HS-27A (cell line): Measurements from ENCODE around the gene SLC50A1.
"Not testable (repeated sequence)": the region's sequence is repeated elsewhere in the genome, so short reads cannot be mapped to it uniquely, and the experiment has no call there.

Experiments used
- DNase-seq: peaks from one replicate; pipeline ENCODE4 v3.0.0-alpha.2; 2012; ENCODE audit warnings: low read depth, missing footprints

Gene SLC50A1

DNA sequence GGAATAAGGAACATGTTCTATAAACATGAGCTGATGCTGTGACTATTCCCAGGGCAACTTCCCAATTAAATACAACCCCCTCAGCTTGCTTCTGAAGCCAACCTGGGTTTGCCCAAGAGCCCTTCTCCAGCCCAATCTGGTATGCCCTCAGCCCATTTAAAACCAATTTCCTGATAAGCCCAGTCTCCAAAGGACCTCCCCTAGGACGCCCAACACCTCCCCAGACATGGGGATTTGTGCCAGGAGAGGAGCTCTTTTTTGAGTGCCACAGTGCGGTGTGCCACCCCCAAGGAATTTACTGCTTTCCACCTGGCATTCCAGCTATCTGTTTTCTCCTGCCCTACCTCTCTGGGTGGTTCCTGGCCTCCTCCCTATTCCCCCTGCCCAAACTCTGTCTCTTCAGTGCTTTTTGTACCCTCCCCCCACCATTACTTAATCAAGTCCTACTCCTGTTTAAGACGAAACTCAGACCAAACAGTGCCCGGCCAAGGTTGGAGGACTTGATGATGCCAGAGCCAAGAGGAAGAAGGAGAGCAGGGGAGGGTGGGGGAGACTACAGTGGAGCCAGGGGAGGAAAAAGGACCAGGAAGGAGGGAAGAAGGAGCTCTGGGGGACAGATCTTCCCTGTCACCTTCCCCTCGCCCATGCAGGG is 19.4 kb upstream of the SLC50A1 start:
- DNase-seq, result no peak

DNA sequence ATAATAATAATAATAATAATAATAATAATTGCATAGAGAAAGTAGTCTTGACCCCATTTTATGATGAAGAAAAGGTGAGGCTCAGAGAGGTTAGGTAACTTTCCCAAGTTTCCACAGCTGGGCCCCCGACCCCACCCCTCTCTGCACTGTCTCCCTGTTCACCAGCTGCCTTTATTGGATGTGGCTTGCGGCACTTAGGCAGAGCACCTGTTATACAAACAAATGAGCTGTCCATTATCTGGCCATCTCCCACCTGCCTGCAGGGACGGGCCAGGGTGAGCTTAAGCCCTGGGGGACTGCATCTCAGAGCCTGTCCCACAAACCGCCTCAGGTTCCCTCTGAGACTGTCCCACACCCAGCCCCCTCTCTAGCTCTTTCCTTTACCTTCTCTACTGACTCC is 18.0 kb upstream of the SLC50A1 start:
- DNase-seq, result no peak

GRCh38 chr1:155118090-155118489 is 17.6 kb upstream of the SLC50A1 start:
- DNase-seq, result not testable (repeated sequence)

DNA sequence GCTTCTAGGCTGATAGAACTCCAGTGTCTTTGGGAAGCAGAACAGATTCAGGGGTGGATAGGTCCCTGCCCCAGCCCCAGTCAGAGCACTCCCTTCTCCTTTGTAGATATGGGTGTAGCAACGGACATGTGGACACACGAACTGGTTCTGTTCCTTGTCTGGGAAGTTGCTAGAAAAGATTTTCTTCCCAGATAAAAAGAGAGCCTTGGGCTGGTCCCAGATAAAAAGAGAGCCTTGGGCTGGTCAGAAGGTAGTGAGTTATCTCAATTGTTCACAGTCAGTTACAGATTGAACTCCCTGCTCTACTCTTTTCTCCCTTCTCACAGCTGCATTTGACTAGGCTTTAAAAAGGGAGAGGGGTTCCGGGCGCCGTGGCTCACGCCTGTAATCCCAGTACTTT is 15.4 kb upstream of the SLC50A1 start:
- no peak for DNase-seq

- DNase-seq, result no peak
Observed at GRCh38 chr1:155121249-155121648, 14.4 kb upstream of the SLC50A1 start.

DNA sequence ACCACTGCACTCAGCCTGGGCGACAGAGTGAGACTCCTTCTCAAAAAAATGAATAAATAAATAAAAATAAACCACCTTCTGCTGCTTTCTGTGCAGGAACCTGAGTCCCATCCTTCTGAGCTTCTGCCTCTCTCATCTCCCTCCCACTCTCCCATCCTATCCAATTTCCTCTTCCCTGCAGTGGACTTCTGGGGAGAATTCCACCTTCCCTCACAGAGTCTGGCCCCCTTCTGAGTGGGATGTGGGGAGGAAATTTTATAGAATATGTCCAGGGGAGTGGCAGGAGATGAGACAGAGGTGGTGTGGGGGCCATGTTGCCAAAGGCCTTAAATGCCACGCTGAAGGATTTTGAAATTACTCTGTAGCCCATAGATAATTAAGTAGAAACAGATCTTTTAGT is 13.3 kb upstream of the SLC50A1 start:
- no peak for DNase-seq

DNA sequence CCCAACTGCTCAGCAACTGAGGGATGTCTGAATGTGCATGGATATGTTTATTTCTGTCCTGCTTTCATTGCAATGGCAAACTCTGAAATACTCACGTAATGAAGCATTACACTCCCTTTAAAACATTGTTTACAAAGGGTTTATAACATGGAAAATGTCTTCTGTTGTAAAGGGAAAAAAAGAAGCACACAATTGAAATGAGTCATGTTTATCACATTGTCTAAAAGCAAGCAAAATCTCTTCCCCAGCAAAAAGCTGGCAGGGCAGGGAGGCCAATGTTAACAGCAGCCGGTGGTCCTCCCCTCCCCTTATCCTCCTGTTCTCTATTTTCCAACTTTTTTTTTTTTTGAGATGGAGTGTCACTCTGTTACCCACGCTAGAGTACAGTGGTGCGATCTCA is 11.9 kb upstream of the SLC50A1 start:
- DNase-seq, result no peak

GRCh38 chr1:155124503-155125463 is 10.9 kb upstream of the SLC50A1 start:
- no peak for DNase-seq

DNA sequence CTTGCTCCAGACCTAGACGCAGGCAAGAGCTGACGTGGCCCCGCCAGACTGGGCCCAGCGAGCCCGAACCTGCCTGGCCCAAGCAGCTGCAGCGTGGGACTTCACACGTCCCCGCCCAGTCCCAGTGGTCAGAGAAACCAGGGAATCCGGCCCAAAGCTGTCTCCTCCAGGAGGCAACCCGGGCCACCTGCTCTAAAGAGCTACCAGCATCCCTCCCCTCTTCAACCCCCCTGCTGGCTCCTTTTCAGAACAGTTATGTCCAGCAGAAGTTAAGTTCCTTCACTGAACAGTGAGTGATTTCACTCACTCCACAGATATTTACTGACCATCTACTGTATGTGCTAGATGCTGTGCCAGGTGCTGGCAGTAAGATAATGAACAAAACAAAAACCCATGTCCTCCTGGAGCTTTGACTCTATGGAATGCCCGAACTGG is 10.1 kb upstream of the SLC50A1 start:
- no peak for DNase-seq

DNA sequence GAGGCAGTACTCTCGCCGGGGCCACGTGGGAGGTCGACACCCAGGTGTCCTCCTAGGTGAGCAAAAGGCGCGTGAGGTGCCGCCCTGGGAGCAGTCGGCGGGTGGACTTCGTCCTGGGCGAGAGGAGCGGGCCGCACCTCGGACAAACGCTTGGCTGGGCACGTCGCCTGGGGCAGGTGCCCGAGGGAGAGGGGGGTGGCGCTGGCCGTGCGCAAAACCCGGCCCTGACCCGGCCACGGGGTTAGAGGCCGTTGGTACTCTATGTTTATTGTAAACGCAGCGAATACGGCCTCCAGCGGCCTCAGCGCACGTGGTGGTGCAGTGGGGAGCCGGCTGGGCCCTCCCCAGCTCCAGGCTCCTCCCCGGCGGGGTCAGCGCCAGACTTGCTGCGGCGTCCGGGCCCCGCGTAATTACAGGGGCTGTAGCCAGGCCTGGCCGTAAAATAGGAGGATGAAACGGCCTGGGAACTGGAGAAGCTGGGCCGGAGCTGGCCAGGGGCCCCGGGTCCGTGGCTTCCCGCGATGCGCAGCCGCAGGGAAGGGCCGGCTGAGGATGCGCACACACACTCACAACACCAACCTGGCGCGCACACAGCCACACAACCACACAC is 9.6 kb upstream of the SLC50A1 start:
- DNase-seq, result no peak

DNA sequence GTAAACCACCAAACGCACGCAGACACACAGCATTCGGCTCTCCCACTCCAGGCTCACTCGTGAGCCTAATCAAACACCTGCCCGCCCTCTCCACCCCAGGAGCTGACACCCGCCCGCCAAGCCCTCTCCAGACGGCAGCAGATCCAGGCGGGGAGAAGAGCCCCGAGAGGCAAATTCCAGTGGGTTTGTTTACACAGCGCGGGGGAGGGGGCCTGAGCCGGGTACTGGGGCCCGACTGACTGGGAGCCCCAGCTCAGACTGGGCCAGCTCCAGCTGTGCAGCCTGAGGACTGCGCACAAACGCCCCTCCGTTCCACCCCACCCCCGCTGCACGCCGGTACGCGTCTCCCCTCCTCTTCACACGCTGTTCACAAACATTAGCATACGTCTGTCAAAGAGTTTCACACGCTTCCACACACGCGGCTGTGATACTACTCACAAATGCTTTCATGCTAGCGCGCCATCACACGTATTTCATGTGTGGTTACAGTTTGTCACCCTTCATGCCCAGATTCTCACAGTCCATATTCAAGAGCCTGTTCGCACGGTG is 9.0 kb upstream of the SLC50A1 start:
- no peak for DNase-seq

GRCh38 chr1:155127105-155127966 is 8.3 kb upstream of the SLC50A1 start, which contains the start of gene EFNA1:
Gene EFNA1, plus strand, starts transcription at chr1:155127876. Its CDS starts 102 bp downstream, at chr1:155127978.
- no peak for DNase-seq

DNA sequence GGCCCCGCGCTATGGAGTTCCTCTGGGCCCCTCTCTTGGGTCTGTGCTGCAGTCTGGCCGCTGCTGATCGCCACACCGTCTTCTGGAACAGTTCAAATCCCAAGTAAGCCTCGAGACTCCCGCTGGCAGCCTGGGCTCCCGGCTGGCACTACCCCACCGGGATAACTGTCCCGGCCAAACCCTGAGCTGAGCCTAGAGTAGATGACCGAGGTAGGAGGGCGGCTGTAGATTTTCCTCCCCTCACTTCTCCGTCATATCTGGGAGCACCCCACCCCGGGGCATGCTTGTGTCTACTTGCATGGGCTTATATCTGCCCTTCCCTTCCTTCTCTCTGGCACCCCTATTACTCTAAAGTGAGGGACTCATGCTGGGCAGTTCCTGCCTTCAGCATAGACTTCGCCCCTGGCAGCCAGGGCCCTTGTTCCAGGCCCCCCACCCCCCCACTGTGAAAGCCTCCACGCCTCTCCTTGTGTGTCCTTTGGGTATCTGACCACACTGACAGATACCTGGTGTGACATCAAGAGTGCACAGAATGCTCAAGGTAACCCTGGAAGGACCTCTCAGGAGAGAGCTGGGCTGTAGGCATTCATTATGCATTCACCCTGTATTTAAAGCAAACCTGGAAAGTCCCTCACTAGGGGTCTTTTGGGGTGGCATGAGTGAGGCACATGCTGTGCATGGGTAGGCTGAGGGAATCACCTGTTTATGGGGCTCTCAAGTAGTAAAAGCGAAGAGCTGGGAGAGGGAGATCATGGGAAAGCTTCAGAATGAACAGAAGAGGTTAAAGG is 7.5 kb upstream of the SLC50A1 start:
- DNase-seq, result no peak

- DNase-seq, result no peak
Observed at GRCh38 chr1:155128755-155129473, 6.7 kb upstream of the SLC50A1 start.

DNA sequence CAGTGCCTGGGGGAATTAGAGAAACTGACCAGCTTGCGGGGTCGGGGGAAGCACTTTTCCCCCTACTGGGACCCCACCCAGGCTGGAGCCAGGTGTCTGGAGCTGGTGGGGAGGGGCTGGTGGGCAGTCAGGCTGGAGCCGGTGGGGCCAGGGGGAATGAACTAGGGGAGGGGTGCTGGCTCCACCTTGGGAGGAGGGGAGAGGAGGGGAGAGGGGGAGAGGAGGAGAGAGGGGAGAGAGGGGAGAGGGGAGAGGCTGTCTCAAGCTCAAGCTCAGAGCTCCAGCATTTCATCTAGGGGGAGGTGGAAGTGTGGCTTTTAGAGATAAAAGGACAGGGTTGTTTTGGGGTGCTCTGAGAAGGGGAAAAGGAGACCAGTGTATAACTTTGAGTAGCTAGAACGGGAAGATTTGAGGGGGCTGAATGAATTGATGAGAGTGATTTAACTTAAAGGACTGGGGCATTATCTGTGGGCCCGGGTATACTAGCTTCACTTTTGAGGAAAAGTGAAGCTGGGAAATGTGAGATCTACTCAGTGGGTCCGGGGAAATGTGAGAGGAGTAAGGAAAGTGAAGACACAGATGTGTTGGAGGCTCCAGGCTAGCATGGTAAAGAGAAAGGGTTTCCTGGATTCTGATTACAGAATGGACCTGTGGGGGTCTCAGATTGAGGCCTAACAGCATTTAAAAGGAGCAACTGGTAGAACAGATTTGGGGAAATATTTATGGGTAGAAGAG is 5.2 kb upstream of the SLC50A1 start:
- no peak for DNase-seq

- DNase-seq, result no peak
Observed at GRCh38 chr1:155131285-155131684, 4.4 kb upstream of the SLC50A1 start.

- no peak for DNase-seq
Observed at GRCh38 chr1:155131856-155132255, 3.8 kb upstream of the SLC50A1 start.

DNA sequence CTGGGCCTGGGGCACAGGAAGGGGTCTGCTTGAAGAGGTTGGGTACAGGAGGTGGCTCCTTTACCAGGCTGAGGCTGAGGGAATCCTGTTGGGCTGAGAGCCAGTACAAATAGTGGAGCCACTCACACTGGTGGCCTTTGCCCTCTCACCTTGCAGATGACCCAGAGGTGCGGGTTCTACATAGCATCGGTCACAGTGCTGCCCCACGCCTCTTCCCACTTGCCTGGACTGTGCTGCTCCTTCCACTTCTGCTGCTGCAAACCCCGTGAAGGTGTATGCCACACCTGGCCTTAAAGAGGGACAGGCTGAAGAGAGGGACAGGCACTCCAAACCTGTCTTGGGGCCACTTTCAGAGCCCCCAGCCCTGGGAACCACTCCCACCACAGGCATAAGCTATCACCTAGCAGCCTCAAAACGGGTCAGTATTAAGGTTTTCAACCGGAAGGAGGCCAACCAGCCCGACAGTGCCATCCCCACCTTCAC is 1.8 kb upstream of the SLC50A1 start:
- DNase-seq, result no peak

DNA sequence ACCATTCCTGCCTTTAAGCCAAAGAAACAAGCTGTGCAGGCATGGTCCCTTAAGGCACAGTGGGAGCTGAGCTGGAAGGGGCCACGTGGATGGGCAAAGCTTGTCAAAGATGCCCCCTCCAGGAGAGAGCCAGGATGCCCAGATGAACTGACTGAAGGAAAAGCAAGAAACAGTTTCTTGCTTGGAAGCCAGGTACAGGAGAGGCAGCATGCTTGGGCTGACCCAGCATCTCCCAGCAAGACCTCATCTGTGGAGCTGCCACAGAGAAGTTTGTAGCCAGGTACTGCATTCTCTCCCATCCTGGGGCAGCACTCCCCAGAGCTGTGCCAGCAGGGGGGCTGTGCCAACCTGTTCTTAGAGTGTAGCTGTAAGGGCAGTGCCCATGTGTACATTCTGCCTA is 1.3 kb upstream of the SLC50A1 start:
- no peak for DNase-seq
